ENCODE measurements around the gene ITGA2. TPM values are rescaled to one million over a fixed set of nuclear protein-coding genes. Genes with fewer than 3 reads are reported as not detected.

Gene ITGA2
- total RNA-seq, 4 donors from 2014 or later: 1.5 to 10.1 (median 8.7) TPM

GRCh38 chr5:53041071-53041692 is 52.0 kb downstream of the ITGA2 start:
- Histone ChIP-seq H3K9me3 (no peaks in the 10 kb centered on the region), H3K27me3 (no peaks in the 10 kb centered on the region), H3K4me3 (no peak overlapping the region), H3K4me1 (peaks cover 0 to 12% (median 4%) of the 10 kb centered on the region in 4 donors), H3K27ac (no peak overlapping the region), H3K36me3 (no peaks in the 10 kb centered on the region)
- intact Hi-C loops (cut with DNase I; ENCODE audit: low total_unique reads): no loop called here
- in situ Hi-C loops (cut with MboI; ENCODE audit: low pct_ligation_motif_present in 1 of 4, low pct_unique_long_range_greater_than_20kb in 1 of 4, low sequenced_read_pairs in 3 of 4): no loop called here
- no peak for TF ChIP-seq CTCF (IDR thresholded peaks at IDR 0.05)
- TF ChIP-seq POLR2A (IDR thresholded peaks at IDR 0.05): no peak
- no peak for TF ChIP-seq EP300 (IDR thresholded peaks at IDR 0.05; ENCODE audit: low read depth)
- WGBS, 2 donors (ENCODE audit: low coverage in 1 of 2): 27 to 33% methylated on average over 4 of the region's 4 CpGs
- no peak for DNase-seq

GRCh38 chr5:53041740-53042139 is 52.6 kb downstream of the ITGA2 start:
- Histone ChIP-seq H3K9me3 (no peaks in the 10 kb centered on the region), H3K27me3 (no peaks in the 10 kb centered on the region), H3K4me1 (peaks cover 0 to 12% (median 4%) of the 10 kb centered on the region in 4 donors), H3K4me3 (no peak overlapping the region), H3K36me3 (no peaks in the 10 kb centered on the region), H3K27ac (no peak overlapping the region)
- in situ Hi-C loops (cut with MboI; ENCODE audit: low pct_ligation_motif_present in 1 of 4, low pct_unique_long_range_greater_than_20kb in 1 of 4, low sequenced_read_pairs in 3 of 4) (no loop called here), intact Hi-C loops (cut with DNase I; ENCODE audit: low total_unique reads) (no loop called here)
- DNase-seq: no peak
- no peak for TF ChIP-seq EP300 (IDR thresholded peaks at IDR 0.05; ENCODE audit: low read depth)
- TF ChIP-seq POLR2AphosphoS5 (IDR thresholded peaks at IDR 0.05): no peak
- TF ChIP-seq POLR2A (IDR thresholded peaks at IDR 0.05): no peak
- TF ChIP-seq CTCF (IDR thresholded peaks at IDR 0.05): no peak
- WGBS, 2 donors (ENCODE audit: low coverage in 1 of 2): 82 to 87% methylated on average over 1 of the region's 1 CpG

GRCh38 chr5:53045263-53045662 is 56.1 kb downstream of the ITGA2 start:
- H3K9me3 ChIP-seq: no peaks in the 10 kb centered on the region
- no peaks in the 10 kb centered on the region for H3K27me3 ChIP-seq
- no peaks in the 10 kb centered on the region for H3K36me3 ChIP-seq
- H3K4me3 ChIP-seq: no peak overlapping the region
- TF ChIP-seq EP300 (IDR thresholded peaks at IDR 0.05; ENCODE audit: low read depth) (no peak), POLR2A (IDR thresholded peaks at IDR 0.05) (no peak), POLR2AphosphoS5 (IDR thresholded peaks at IDR 0.05) (no peak), CTCF (IDR thresholded peaks at IDR 0.05) (no peak)
- no peak for DNase-seq
- no peak overlapping the region for H3K27ac ChIP-seq
- no peaks in the 10 kb centered on the region for H3K4me1 ChIP-seq
- intact Hi-C loops (cut with DNase I; ENCODE audit: low total_unique reads) (no loop called here), in situ Hi-C loops (cut with MboI; ENCODE audit: low pct_ligation_motif_present in 1 of 4, low pct_unique_long_range_greater_than_20kb in 1 of 4, low sequenced_read_pairs in 3 of 4) (no loop called here)

GRCh38 chr5:53048248-53048647 is 59.1 kb downstream of the ITGA2 start:
- Histone ChIP-seq H3K27me3 (no peaks in the 10 kb centered on the region), H3K4me1 (no peaks in the 10 kb centered on the region), H3K9me3 (no peaks in the 10 kb centered on the region), H3K4me3 (no peak overlapping the region), H3K36me3 (peaks cover 0 to 5% (median 2%) of the 10 kb centered on the region in 4 donors), H3K27ac (no peak overlapping the region)
- 79 to 90% methylated on average over 2 of the region's 2 CpGs for WGBS, 2 donors (ENCODE audit: low coverage in 1 of 2)
- intact Hi-C loops (cut with DNase I; ENCODE audit: low total_unique reads) (no loop called here), in situ Hi-C loops (cut with MboI; ENCODE audit: low pct_ligation_motif_present in 1 of 4, low pct_unique_long_range_greater_than_20kb in 1 of 4, low sequenced_read_pairs in 3 of 4) (no loop called here)
- TF ChIP-seq EP300 (IDR thresholded peaks at IDR 0.05; ENCODE audit: low read depth) (no peak), POLR2A (IDR thresholded peaks at IDR 0.05) (no peak), CTCF (IDR thresholded peaks at IDR 0.05) (no peak), POLR2AphosphoS5 (IDR thresholded peaks at IDR 0.05) (no peak)
- DNase-seq: no peak
